OCI-LY1 (cell line): ENCODE measurements around the gene KXD1.

ENCODE experiments used
- H2AFZ ChIP-seq: fragments of 200-600 bp; sonication (generic), shearing (Covaris generic); 2 replicates; pipeline ENCODE4 v1.6.0; 2014; ENCODE audit warnings: antibody characterized with exemption, mild to moderate bottlenecking, low read length
- H3F3A ChIP-seq: fragments of 200-600 bp; sonication (generic), shearing (Covaris generic); 2 replicates; pipeline ENCODE4 v1.6.0; 2014; ENCODE audit warnings: mild to moderate bottlenecking, antibody characterized with exemption, low read length, moderate library complexity; ENCODE audit not compliant: insufficient read depth
- H3K27ac ChIP-seq: fragments of 200-600 bp; sonication (generic); 2 replicates; pipeline ENCODE4 v1.5.1; 2014; ENCODE audit warnings: low read length, mixed run types, mild to moderate bottlenecking, low read depth; ENCODE audit not compliant: poor library complexity, severe bottlenecking
- H3K27me3 ChIP-seq: fragments of 200-600 bp; sonication (generic); 2 replicates; pipeline ENCODE4 v1.6.0; 2014; ENCODE audit warnings: antibody characterized with exemption, mild to moderate bottlenecking, low read length, moderate library complexity; ENCODE audit not compliant: insufficient read depth
- H3K36me3 ChIP-seq: fragments of 200-600 bp; sonication (generic); 2 replicates; pipeline ENCODE4 v1.6.1; 2014; ENCODE audit warnings: mild to moderate bottlenecking, antibody characterized with exemption, low read length, moderate library complexity, mixed read lengths; ENCODE audit not compliant: insufficient read depth
- H3K4me1 ChIP-seq: fragments of 200-600 bp; sonication (generic); 2 replicates; pipeline ENCODE4 v1.5.1; 2014; ENCODE audit warnings: mild to moderate bottlenecking, low read length, moderate library complexity; ENCODE audit not compliant: insufficient read depth, severe bottlenecking
- H3K4me2 ChIP-seq: fragments of 200-600 bp; sonication (generic), shearing (Covaris generic); 2 replicates; pipeline ENCODE4 v1.6.1; 2014; ENCODE audit warnings: low read length
- H3K4me3 ChIP-seq: fragments of 200-600 bp; sonication (generic); 2 replicates; pipeline ENCODE4 v1.5.1; 2014; ENCODE audit warnings: low read length, low read depth, mild to moderate bottlenecking, mixed read lengths; ENCODE audit not compliant: poor library complexity, severe bottlenecking
- H3K79me2 ChIP-seq: fragments of 200-600 bp; shearing (Covaris generic); 2 replicates; pipeline ENCODE4 v1.6.1; 2016; ENCODE audit warnings: mixed run types, low read length, mixed read lengths; ENCODE audit not compliant: insufficient read depth
- H3K9ac ChIP-seq: fragments of 200-600 bp; sonication (generic), shearing (Covaris generic); 2 replicates; pipeline ENCODE4 v1.6.1; 2014; ENCODE audit warnings: mild to moderate bottlenecking, low read length, mixed read lengths
- H3K9me2 ChIP-seq: fragments of 200-600 bp; sonication (generic), shearing (Covaris generic); 2 replicates; pipeline ENCODE4 v1.6.1; 2014; ENCODE audit warnings: low read depth, mild to moderate bottlenecking, low read length, mixed read lengths
- H3K9me3 ChIP-seq: fragments of 200-600 bp; shearing (Covaris generic); 2 replicates; pipeline ENCODE4 v1.6.1; 2014; ENCODE audit warnings: low read length, mixed read lengths
- H4K20me1 ChIP-seq: fragments of 200-600 bp; sonication (generic), shearing (Covaris generic); 2 replicates; pipeline ENCODE4 v1.6.0; 2016; ENCODE audit warnings: mild to moderate bottlenecking, low read length; ENCODE audit not compliant: insufficient read depth
- EZH2 ChIP-seq: fragments of 200-600 bp; sonication (generic), shearing (Covaris generic); IDR thresholded peaks from 2 replicates; pipeline ENCODE4 v1.8.0; 2017; ENCODE audit warnings: borderline replicate concordance, mixed run types, mild to moderate bottlenecking, antibody characterized with exemption, low read length, moderate library complexity, mixed read lengths
- TF ChIP-seq, protein P1 (sequence below): fragments of 200-600 bp; sonication (generic), shearing (Covaris generic); IDR thresholded peaks from 2 replicates; pipeline ENCODE4 v1.5.1; 2017; ENCODE audit warnings: mild to moderate bottlenecking, antibody characterized with exemption, low read length, moderate library complexity, mixed read lengths

KXD1 gene

DNA sequence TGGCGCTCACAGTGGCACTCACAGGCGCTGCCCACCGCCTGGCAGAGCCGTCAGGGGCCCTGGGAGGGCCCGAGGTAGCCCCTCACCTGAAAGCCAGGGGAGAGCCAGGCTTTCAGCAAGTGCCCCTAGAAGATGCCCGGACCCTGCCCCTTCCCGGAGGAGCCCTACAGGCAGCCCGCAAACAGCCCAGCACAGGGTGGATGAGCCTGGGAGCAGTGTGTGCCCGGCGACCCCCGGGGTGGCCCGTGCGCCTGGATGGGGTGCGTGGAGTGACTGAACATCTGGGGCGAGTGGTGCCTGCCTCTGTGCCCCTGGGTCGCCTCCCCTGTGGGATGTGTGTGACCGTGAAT, 47.5 kb downstream of the KXD1 start:
- Histone ChIP-seq H4K20me1 (no peaks in the 10 kb centered on the region), H3K27me3 (peaks cover 25% of the 10 kb centered on the region), H3K9me2 (no peaks in the 10 kb centered on the region), H3F3A (no peaks in the 10 kb centered on the region), H3K9me3 (no peaks in the 10 kb centered on the region), H3K27ac (no peak overlapping the region), H3K4me2 (no peak overlapping the region), H3K36me3 (no peaks in the 10 kb centered on the region), H3K9ac (no peak overlapping the region), H3K4me1 (no peaks in the 10 kb centered on the region), H2AFZ (no peak overlapping the region), H3K79me2 (no peaks in the 10 kb centered on the region), H3K4me3 (no peak overlapping the region)
- TF ChIP-seq, protein P1, sequence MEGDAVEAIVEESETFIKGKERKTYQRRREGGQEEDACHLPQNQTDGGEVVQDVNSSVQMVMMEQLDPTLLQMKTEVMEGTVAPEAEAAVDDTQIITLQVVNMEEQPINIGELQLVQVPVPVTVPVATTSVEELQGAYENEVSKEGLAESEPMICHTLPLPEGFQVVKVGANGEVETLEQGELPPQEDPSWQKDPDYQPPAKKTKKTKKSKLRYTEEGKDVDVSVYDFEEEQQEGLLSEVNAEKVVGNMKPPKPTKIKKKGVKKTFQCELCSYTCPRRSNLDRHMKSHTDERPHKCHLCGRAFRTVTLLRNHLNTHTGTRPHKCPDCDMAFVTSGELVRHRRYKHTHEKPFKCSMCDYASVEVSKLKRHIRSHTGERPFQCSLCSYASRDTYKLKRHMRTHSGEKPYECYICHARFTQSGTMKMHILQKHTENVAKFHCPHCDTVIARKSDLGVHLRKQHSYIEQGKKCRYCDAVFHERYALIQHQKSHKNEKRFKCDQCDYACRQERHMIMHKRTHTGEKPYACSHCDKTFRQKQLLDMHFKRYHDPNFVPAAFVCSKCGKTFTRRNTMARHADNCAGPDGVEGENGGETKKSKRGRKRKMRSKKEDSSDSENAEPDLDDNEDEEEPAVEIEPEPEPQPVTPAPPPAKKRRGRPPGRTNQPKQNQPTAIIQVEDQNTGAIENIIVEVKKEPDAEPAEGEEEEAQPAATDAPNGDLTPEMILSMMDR: no peak
- no peak for TF ChIP-seq EZH2

GRCh38 chr19:18605546-18606280, 48.0 kb downstream of the KXD1 start:
- H3K4me1 ChIP-seq: no peaks in the 10 kb centered on the region
- TF ChIP-seq, protein P1: no peak
- TF ChIP-seq EZH2: no peak
- H3K36me3 ChIP-seq: no peaks in the 10 kb centered on the region
- H3K9me2 ChIP-seq: no peaks in the 10 kb centered on the region
- no peaks in the 10 kb centered on the region for H3K9me3 ChIP-seq
- H3K4me2 ChIP-seq: no peak overlapping the region
- H3F3A ChIP-seq: no peaks in the 10 kb centered on the region
- peaks cover 25% of the 10 kb centered on the region for H3K27me3 ChIP-seq
- no peak overlapping the region for H3K9ac ChIP-seq
- H3K79me2 ChIP-seq: no peaks in the 10 kb centered on the region
- no peaks in the 10 kb centered on the region for H4K20me1 ChIP-seq
- no peak overlapping the region for H3K4me3 ChIP-seq
- no peak overlapping the region for H2AFZ ChIP-seq
- H3K27ac ChIP-seq: no peak overlapping the region

DNA sequence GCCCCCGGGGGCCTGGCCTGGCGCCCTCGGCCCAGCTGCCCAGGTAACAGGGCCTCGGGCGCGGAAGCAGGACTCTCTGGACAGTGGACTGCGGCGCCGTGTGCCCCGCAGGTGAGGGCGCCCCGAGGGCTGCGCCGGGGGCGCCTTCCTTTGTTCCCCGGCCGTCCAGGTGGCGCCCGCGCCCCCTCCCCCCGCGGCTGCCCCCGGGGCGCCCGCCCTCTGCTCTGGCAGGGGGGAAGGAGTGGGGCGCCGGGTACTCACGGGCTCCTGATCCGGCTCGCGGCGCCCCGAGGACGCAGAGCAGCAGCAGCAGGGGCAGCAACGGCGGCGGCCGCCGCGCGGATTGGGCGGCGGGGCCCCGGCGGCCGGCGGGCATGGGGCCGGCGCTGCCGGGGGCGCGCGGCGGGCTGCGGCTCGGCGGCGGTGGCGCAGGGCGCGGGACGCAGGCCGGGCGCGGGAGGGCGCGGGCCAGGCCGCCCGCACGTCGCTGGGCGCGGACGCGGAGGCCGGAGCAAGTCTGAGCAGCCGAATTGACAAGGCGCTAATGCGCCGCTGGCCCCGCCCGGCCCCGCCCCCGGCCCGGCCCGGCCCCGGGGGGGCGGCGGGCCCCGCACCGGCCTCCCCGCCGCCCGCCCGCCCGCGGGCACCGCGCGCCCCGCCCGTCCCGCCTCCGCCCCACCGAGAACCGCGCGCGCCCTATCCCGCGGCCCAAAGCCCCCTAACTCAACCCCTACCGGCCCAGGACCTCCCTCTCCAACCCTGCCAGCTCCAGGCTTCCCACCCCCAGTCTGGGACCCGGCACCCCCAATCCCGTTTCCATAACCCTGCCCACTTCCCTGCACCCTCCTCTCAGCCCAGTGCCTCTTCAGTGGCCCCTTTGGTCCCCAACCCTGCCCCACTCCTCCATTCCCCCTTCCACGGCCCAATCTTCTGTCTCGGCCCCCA, 48.9 kb downstream of the KXD1 start, which contains the start of gene CRLF1:
TSS of gene CRLF1 (minus strand) at position 519 of the 945 bp plus-strand sequence. CDS start at position 376, 143 bp downstream.
- no peaks in the 10 kb centered on the region for H3K9me2 ChIP-seq
- no peaks in the 10 kb centered on the region for H3K36me3 ChIP-seq
- no peak within 1 kb of the TSS for H3K4me2 ChIP-seq
- no peak within 1 kb of the TSS for H3K27ac ChIP-seq
- no peak for TF ChIP-seq EZH2
- TF ChIP-seq, protein P1: no peak
- no peak within 1 kb of the TSS for H2AFZ ChIP-seq
- no peaks in the 10 kb centered on the region for H3K9me3 ChIP-seq
- no peak within 1 kb of the TSS for H3K9ac ChIP-seq
- H3K79me2 ChIP-seq: no peaks in the 10 kb centered on the region
- no peaks in the 10 kb centered on the region for H3K4me1 ChIP-seq
- H4K20me1 ChIP-seq: no peaks in the 10 kb centered on the region
- no peak within 1 kb of the TSS for H3K4me3 ChIP-seq
- H3K27me3 ChIP-seq: peaks cover 25% of the 10 kb centered on the region
- H3F3A ChIP-seq: no peaks in the 10 kb centered on the region
